GM10266 (cell line): ENCODE measurements around the gene IL36RN.

Source experiments
- DNase-seq: peaks from one replicate; pipeline ENCODE4 v3.0.0; 2012; ENCODE audit errors: extremely low spot score
- CTCF ChIP-seq: IDR thresholded peaks from 2 replicates; pipeline ENCODE4 v1.5.1; 2012; ENCODE audit warnings: mild to moderate bottlenecking, low read depth; ENCODE audit not compliant: control insufficient read depth, insufficient read depth; ENCODE audit errors: missing control alignments

Gene IL36RN

GRCh38 chr2:113102133-113102532 lies 43.1 kb downstream of the IL36RN start:
- no peak for TF ChIP-seq CTCF
- no peak for DNase-seq

GRCh38 chr2:113103277-113103676 lies 44.3 kb downstream of the IL36RN start:
- no peak for TF ChIP-seq CTCF
- no peak for DNase-seq

- DNase-seq, result no peak
- TF ChIP-seq CTCF, result no peak
Measured at GRCh38 chr2:113104054-113104611, 45.1 kb downstream of the IL36RN start.

GRCh38 chr2:113105047-113105785 lies 46.2 kb downstream of the IL36RN start:
- no peak for TF ChIP-seq CTCF
- no peak for DNase-seq

- no peak for DNase-seq
Measured at GRCh38 chr2:113111121-113111520, 52.1 kb downstream of the IL36RN start.

GRCh38 chr2:113111823-113112287 lies 52.9 kb downstream of the IL36RN start:
- no peak for DNase-seq

More at GRCh38 chr2:113111121-113111520, 52.1 kb downstream of the IL36RN start:
- no peak for TF ChIP-seq CTCF

More at GRCh38 chr2:113111823-113112287, 52.9 kb downstream of the IL36RN start:
- TF ChIP-seq CTCF, result no peak
